GOT3 (cell line): ENCODE results near the gene KRTAP13-4.

Experiments
- DNase-seq: peaks from one replicate; lab custom pipeline; 2025; ENCODE audit warnings: mixed read lengths; lab: John Stamatoyannopoulos, UW

KRTAP13-4 gene, protein sequence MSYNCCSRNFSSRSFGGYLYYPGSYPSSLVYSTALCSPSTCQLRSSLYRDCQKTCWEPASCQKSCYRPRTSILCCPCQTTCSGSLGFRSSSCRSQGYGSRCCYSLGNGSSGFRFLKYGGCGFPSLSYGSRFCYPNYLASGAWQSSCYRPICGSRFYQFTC

DNA sequence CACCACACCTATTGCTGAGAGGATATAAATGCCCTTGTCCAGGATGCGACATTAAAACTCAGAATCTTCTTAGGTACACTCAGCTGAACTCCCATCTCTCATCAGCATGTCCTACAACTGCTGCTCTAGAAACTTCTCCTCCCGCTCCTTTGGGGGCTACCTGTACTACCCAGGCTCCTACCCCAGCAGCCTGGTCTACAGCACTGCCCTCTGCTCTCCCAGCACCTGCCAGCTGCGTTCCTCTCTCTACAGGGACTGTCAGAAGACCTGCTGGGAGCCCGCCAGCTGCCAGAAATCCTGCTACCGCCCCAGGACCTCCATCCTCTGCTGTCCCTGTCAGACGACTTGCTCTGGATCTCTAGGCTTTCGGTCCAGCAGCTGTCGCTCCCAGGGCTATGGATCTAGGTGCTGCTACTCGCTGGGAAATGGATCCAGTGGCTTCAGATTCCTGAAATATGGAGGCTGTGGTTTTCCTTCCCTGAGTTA is at the start of gene KRTAP13-4:
Gene KRTAP13-4 (plus strand): TSS at position 51 of the 486 bp plus-strand sequence. CDS start 56 bp downstream, at position 107.
- no peak for DNase-seq

DNA sequence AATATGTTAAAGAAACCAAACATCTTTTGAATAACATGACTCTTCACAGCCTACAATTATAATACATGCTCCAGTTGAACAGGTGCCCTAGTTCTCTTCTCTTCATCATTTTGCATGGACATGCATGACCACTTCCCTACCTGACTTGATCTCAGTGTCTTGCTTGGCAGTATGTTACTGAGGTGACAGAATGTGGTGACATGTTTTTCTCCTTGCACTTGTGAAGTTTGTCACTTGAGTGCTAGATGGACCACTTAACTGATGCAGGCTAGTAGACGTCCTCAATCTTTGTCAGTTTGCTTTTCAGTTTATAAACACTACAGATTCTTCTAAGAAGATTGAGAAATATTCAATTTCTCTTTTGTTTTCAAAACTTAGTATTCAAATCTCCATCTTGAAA is 47.8 kb upstream of the KRTAP13-4 start:
- DNase-seq, result no peak

DNA sequence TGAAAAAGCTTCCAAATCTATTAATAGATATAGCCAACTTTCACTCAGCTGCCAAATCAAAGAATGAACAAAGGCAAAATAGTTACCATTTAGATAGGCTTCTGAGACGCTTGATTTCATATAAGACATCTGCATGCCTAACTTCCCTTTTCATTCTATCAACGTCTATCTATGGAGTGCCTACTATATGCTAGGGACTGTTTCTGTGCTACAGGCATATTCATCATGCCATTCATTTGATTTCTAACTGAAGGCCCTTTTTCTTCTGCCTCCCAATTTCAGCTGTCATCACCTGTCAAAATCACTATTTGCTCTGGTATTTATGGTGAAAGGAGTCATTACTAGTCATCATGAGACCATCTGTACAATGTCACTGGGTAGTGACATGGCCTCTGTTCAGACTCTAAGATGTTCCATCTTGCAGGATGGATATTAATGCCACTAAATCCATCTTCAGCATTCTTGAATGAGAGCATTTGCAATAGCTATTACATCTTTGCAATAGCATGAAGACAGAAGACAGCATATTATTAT is 38.5 kb upstream of the KRTAP13-4 start:
- DNase-seq, result no peak

DNA sequence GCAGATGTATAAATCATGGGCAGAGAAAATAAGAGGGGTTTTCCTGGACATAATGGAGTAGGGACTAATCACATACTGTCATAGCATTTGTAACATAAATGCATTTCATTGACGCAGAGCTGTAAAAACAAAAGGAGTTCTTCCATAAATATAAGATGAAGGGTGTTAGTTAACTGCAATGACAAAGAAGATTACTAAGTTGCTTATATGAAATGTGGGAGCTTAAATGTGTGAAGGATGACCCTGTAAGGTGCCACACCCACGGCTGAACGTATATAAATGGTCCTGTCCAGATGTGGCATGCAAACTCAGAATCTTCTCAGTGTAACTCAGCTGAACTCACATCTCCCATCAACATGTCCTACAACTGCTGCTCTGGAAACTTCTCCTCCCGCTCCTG is 34.3 kb upstream of the KRTAP13-4 start, which contains the start of gene KRTAP13-1:
Gene KRTAP13-1 (plus strand): TSS at position 301 of the 400 bp plus-strand sequence. CDS start 56 bp downstream, at position 357.
- no peak for DNase-seq

DNA sequence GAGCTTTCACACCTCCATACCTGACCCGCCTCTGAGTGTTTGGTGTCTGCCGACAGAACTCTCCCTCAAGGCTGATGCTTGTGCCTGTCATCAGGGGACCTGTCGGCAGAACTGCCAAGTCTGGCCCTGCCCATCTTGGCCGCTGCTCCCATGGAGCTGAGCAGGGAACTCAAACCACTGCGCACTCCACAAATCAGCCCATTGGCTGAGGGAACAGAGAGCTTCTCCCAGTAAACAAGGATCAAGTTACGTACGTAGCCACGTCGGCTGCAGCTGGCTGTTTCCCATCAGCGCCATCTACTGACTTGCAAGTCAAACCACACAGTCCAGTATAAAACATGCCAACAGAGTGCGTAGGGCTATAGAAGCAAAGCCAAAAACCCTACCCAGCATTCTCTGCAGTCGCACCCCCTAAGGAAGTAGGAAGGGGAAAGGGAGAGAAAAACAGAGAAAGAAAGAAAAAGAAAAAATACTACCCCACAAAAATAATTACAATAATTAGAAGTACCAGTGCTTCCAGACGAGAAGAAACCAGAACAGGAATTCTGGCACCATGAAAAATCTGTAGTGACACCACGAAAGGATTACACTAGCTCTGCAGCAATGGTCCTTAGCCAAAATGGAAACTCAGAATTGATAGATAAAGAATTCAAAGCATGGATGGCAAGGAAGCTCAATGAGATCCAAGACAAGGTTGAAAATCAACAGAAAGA is 21.1 kb upstream of the KRTAP13-4 start:
- DNase-seq, result no peak

DNA sequence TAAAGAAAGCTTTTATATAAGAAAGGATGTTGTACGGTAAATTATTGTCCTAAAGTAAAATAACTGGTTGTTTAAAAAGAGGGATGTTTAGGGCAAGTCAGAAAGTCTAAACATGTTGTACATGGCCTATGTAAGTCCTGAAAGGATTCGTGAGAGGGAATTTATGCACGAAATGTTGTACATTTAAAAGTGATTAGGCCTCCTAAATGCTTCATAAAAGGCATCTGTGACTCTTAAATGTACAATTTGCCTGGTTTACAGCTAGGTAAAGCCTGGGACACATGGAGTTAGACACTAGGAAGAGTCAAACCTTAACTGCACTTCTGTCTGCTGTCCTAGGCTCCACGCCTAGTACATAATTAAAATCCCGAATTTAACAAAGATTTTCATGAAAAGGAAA is 14.0 kb upstream of the KRTAP13-4 start:
- no peak for DNase-seq

DNA sequence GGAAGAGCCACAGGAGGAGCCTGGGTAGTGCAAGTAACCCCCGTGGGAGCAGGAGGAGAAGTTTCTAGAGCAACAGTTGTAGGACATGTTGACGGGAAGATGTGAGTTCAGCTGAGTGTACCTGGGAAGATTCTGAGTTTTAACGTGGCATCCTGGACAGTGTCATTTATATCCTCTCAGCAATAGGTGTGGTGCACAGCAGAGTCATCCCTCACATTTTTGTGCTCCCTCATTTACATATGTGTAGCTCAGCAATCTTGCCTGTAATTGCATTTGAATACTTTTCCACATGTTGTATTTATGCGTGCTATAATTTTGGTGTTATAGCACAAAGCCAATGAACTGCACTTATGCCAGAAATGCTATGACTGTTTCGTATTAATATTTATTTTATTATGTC is 4.2 kb upstream of the KRTAP13-4 start, which contains the start of gene KRTAP13-3:
Gene KRTAP13-3 (minus strand): TSS at position 101 of the 400 bp plus-strand sequence. CDS start 14 bp downstream, at position 87.
- DNase-seq, result no peak

DNA sequence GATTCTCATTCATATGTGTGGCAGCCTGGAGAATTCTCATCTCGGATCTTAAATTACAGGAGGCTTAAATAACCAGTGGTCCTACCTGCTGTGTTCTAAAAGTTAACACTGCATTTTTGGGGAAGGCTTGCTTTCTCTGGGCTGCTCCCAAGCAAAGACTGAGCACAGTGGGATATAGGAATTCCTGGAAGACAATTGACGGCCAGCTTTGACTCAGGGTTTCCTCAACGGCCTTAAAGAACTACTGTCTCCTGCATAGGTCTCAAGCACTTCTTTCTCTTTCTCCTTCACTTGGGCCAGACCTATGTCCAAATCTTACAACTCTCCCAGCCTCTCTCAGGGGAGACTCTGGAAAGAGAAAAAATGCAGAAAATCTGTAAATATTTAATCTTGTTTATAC is 3.3 kb upstream of the KRTAP13-4 start:
- no peak for DNase-seq

DNA sequence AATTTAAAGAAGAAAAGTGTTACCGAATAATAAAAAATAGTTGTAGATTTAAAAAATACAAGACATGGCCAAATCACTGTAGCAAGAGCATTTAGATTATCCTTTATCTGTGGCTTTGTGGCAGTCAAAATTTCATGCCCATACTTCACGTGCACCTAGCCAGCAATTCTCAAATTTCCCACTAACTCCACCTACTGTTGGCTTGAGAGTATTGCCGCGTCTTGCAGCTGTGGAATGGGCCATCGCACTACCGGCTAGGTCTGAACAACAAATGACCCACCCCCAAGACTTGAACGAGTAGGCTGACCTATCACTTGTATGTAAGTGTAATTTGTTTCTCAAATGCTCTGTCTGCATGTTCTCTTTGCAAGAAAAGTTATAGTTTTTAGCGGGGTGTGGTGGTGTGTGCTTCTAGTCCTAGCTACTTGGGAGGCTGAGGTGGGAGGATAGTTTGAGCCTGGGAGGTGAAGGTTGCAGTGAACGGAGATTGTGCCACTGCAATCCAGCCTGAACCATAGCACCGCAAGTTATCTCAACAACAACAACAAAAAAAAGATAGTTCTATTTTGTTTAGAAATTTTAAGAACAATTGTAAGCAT is 4.1 kb downstream of the KRTAP13-4 start:
- DNase-seq, result no peak

DNA sequence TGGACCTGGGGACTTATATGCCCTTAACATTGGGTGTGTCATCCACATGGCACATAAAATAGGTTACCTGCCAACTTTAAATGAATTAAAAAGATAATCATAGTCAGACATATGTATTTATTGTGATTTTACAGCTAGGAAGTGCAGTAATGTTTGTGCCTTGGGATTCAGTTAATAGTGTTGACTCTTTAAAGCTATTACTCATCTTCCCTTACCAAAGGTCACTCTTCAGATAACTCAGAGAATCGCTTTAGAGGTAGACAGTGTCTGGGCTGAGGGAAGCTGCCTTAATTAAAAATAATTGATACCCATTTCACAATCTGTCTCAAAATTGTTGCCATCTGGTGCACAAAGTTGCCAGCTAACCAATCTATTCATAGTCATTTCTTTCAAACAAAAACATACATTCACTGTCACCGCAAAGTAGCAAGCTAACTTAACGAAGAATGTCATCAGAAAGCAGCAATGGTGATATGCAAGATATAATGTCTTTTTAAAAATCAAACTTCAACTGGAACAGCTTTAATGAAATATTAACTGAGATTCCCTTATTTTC is 7.1 kb downstream of the KRTAP13-4 start:
- DNase-seq, result no peak

DNA sequence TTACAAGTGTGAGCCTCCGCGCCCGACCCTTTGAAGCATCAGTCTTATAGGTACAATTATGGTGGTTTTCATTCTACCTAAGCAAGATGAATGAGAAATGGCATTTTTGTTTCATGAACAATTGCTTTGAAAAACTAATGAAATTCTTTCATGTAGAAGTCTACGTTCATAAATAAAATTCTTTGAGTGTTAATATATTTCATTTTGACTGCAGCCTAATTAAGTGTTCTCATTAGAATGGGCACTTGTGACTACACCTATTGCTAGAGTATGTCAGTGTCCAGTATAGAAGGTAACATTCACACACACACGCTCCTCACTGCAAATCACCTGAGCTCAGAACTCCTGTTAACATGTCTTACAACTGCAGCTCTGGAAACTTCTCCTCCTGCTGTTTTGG is 10.0 kb downstream of the KRTAP13-4 start, which contains the start of gene KRTAP15-1:
Gene KRTAP15-1 (plus strand): TSS at position 301 of the 400 bp plus-strand sequence. CDS start 53 bp downstream, at position 354.
- no peak for DNase-seq

DNA sequence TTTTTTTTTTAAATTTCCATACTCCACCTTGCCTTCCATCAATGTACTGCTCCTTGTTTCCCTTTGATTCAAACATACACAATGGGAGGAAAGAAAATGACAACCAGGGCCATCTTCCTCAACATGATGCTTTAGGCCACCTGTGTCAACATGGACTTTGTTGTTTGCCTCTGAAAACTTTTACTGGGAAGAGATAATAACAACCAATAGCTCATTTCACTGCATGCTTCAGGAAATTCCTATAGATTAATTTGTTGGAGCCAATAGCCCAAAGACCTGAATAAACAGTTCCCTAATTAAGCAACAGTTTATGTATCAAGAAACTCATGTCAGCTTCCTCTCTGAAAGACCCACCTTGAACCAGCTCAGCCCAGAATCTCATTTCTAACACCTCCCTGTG is 13.2 kb downstream of the KRTAP13-4 start:
- no peak for DNase-seq

DNA sequence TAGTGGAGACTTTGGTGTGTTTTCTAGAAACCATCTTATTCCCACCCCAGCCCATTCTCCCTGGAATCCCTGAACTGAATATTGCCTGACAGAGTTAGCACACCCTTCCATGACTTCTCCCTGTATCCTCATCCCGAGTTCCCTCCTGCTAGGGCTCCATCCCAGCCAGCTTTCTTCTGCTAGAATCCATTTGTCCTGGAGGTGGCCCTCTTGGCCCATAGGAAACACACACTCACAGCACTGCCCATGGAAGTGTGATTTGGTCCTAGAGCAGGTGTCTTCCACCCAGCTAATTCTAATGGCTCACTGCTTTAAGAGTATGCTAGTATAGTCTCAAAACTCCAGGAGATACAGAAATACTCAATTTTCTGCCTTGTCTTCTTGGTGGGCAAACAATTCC is 14.2 kb downstream of the KRTAP13-4 start:
- no peak for DNase-seq

DNA sequence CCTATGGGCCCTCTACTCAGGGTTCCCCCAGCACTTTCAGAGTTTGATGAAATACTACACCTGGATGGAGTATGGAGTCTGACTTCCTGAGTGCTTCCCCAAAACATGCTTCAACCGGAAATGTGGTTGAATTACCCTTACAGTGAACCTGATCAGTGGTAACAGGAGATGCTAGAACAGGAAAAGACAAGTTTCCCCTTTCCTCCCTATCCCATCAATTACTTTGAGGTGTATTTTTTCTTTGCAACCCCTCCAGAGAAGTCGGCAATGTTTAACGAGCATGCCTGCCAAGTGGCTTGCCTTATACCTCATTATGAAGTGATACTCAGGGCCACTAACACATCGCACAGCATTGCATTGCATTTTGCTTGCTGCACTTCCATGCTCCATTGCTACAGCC is 17.0 kb downstream of the KRTAP13-4 start:
- no peak for DNase-seq

DNA sequence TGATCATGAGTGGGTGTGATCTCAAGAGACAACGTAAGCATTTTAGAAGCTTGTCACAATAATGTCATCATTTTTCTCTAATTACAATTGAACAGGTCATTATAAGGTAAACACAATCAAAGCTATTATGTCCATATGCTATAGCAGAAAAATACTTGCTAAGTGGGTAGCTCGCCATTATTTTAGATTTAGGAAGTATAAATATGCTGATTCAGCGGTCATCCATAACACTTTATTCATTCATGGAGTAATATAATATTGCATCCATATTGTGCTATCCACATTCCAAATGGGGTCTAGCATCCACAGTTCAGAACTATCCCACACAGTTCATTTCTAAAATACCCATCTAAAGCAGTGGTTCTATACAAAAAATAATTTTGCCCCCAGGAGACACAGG is 18.5 kb downstream of the KRTAP13-4 start:
- no peak for DNase-seq

DNA sequence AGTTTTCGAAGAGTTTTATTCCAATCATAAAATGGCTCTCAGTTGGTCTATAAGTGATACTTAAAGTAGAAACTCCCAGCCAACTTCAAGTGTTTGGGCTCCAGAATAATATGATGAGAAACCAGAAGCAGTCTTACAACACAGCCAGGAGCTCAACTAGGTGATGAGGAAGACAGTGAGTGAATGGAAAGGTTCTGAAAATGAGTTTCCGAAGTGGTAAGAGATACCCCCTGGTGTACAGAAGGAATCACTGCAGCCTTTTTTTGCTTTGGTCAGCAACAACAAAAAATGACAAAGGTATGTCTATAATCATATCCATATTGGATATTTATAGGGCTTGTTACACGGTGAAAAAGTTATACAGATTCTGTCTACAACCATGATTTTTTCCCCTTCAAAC is 33.7 kb downstream of the KRTAP13-4 start:
- no peak for DNase-seq

DNA sequence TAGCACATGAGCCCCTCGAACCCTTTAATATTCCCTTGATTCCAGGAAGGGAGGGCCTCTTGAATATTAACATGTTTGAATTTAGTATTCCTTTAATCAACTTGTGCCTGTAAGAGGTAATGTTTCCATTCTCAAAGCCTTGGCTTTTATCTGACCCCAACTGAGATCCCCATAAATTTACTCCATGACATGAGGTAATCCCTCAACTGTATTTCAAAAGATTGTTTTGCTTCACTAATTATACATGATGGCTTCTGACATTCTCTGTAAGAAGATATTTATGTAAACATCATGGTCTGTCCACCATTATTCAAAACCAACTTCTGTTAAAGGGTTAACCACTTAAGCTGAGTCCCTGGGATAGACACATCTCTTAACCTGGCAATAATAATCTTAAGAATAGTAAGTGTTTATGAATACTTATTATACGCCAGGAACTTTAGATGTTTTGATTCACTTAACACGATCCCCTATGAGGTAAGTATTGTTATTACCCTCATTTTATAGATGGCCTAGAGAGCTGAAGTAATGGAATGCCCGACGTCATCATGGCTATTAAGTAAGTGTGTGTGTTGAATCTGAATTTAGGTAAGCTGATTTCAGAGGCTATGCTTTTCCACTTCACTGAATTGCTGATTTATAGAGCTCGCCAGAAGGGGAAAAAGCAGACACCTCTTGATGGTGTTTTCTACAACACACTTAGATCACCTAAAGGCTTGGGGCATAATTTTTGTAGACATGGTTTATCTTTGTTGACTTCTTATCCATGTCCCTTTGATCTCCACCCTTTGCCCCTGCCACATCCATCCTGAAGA is 39.1 kb downstream of the KRTAP13-4 start:
- no peak for DNase-seq

DNA sequence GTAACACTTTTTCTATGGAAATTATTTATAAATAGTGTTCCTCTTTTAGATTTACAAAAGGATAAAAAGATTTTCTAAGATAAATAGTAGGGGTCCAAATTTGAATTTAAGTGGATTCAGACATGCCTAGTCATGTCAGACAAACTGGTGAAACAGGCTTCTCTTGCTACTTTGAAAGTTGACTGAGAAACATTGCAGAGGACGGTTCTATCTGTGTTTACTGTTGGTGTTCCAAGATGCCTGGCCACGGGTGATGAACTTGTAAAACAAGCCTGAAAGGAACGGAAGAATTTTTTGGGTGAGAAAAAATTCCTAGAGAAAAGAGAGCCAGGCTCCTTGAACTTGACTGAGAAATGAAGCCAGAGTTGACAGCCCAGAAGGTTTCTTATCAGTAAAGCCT is 48.0 kb downstream of the KRTAP13-4 start:
- DNase-seq, result no peak

DNA sequence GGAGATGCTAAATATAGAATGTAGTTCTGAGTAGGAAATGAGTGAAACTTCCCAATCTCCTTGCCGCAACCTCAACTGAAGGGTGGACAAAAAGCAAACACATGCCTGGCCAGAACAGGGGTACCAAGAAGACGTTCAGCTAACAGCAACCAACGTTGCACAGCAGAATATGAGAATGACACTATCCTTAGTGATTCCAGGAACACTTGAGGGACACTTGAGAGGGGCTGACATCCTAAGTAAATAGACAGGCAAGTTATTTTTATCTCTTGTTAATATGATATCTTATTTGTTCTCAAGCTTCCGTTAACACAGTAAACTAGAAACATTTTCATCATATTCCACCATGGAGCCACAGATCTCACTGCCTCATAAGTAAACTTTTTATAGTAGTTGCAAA is 49.2 kb downstream of the KRTAP13-4 start:
- DNase-seq, result no peak

DNA sequence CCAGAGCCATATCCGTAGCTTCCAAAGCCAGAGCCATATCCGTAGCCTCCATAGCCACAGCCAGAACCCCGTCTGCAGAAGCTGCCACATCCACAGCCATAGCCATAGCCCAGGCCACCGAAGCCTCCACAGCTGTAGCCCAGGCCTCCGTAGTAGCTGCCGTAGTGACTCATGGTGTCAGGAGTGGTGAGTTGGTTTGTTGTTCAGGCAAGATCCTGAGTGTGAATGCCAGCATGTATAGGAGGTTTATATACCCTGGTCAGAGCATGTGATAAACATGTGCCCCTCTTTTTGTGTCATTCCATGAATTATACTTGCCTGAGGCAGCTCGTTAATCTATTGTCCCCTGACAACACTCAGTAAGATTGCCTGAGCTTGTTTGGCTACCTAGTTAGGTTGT is 50.1 kb downstream of the KRTAP13-4 start, which contains the start of gene KRTAP19-1:
Gene KRTAP19-1 (minus strand): TSS at position 223 of the 400 bp plus-strand sequence. CDS start 50 bp downstream, at position 173.
- DNase-seq, result no peak
